Measurements from ENCODE around the gene RUNX2.

Gene RUNX2

DNA sequence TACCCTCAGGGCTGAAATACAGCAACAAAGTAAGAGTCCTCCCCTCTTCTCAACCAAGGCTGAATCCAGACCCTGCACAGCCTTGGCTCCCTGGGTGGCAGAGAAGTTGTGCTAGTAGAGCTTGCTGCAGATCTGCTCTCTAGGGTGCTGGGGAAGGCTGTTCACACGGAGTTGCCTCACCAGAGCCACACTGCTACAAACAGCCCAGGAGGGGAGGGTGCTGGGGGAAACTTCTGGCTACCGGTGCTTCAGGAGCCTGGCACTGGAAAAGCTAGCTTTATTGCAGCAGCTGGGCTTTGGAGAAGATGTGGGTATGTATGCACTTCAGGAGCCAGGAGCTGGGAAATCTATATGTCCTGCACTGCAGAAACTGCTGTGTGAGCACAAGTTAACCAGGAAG is 87.2 kb downstream of the RUNX2 start:
- no peak for DNase-seq (ENCODE audit: low read depth)

DNA sequence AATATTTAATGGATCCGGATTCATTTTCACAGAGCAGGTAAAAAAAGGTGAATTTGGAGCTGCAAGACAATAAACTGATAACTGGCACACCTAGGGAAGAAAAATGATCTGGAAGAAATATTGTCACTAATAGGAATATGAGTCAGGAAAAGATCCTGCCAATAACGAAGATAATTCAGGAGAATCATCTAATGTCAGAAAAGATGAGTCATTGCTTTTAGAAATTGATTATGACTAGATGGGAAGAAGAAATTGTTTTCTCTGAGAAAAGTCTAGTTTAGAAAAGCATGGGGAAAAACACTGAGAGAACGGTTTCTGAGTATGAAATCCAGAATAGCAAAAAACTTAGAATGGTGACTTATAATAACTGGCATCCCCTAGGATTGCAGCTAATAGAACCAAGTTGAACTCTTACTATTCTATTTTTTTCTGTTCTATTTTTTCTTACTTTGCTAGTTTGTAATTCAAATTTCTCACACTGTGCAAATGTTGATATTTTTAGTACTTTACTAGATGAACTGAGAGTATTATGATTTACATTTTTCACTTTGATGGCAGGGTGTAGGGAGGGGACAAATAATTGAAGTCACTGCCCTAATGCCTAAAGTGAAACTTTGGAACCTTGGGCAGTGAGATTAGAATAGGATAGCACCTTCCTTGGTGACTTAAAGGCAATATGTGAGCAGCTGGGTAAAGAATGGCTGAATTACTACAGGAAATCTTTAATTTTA is 87.8 kb downstream of the RUNX2 start:
- no peak for DNase-seq (ENCODE audit: low read depth)

DNA sequence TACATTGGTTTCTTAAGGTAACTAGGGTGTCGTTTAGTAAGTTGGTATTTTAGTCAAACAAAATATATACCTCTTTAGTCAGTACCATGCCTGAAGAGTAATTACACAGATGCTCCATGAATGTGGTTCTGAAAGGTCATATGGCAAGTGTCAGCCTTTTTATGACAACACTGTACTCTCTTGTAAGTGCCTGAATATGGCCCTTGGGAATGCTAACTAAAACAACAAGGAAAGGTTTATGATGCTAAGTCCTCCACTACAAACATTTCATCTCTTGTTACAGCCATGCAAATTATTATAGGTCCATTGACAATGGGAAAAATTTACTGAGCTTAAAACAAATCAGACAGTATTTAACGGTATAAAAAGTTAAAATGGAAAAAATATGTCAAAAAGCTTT is 88.6 kb downstream of the RUNX2 start:
- DNase-seq (ENCODE audit: low read depth): no peak

DNA sequence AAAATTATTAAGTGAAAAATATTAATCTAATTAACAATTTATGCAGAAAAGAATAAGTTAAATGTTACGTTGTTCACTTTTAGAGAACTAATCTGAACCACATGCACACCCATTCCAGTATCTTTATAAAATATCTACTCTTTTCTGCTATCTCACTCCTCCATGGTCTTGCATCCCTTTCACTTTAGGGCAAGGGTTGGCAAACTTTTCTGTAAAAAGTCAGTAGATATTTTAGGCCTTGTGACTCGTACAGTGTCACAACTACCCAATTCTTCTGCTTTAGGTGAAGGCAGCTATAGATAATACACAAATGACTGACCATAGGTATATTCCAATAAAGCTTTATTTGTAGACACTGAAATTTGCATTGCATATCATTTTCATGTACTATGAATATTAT is 89.3 kb downstream of the RUNX2 start:
- no peak for DNase-seq (ENCODE audit: low read depth)

DNA sequence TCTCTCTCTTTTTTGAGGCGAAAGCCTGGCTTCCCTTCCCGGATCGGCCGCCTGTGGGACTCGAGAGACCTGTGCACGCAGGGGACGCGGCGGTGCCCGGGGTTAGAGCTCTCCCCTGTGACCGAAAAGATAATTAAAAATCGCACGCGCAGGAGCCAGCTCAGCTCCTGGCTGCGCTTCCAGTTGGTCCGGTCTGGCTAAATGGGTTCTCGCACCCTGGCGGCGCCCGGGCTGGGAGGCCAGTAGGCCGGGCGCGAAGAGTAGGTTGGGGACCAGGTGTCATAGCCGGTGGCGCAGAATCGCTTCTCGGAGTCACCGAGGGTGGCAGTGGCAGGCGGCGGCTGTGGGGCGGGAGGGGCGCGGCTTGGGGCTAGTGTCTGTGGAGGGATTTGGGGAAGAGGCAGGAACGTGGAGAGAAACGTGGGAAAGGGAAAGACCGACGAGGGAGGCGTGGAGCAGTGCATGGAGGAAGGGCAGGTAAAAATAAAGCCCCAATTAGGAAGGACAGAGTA is 91.5 kb downstream of the RUNX2 start:
- no peak for DNase-seq (ENCODE audit: low read depth)

DNA sequence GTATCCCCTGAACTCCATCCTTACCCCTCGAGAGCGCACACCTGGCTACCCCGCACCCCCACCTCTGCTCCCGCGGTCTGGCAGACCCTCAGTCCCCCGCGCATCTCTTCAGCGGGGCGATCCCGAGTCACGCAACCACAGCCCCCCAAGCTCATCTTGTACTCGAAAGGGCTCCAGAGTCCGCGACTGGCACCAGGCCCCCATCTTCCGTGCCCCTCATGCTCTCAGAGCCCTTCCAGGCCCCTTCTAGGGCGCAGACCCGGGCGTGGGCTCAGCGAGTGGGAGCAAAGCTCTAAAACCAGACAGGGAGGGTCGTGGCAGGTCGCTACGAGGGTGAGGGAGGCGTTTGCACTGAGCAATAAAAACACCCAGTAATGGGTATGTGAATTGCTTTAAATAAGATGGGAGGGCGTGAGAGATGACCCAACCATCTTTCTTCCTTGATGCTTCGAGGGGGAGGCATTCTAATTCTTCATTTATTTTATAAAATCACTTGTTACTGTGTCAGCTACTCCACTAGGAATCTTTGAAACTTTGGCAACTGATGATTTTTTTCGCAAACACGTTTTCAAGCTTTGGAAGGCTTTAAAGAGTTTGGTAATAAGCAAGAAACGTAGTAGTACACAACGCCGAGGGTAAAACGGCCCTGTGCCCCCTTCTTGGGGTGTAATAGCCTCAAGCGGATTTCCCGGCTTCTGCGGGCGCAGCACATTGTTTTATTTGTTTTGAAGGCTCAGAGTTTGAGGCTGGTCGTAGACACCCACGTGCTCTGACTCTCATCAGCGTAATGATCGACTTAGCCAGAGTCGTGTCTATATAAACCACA is 92.2 kb downstream of the RUNX2 start:
- DNase-seq (ENCODE audit: low read depth): no peak

DNA sequence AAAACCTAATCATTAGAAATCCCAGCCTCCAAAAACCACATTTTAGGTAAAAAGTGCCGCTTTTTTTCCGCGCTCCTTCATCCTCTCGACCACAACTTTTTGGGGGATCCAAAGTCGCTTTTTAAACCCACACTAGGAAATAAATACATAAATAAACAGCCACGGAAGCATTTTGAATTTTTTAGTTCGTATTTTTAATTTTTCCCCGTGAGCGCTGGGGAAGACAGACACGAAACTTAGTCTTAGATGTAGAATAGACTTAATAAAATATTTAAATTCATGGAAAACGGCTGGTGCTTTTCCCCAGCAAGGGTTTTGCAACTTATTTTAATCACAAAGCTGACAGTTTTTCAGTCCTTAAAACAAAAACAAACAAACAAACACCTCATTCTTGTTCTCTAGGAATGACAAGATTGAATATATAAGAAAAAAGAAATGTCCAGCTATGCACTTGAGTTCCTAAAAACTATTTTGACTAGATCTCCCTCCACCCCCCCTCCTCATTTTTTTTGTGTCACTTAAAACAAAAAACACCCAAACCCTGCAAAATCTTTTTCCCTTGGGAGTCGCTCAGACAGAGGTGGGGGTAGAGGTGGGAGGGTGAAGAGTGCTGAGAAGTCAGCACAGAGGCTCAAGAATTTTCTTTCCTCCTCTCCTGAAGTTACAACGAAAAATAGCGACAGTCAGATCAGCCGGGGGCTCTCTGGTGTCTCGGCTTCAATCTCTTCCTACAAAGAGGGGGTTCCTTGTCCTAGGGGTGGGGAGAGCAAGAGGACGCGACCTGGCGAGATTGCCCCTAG is 93.0 kb downstream of the RUNX2 start:
- DNase-seq (ENCODE audit: low read depth): no peak

DNA sequence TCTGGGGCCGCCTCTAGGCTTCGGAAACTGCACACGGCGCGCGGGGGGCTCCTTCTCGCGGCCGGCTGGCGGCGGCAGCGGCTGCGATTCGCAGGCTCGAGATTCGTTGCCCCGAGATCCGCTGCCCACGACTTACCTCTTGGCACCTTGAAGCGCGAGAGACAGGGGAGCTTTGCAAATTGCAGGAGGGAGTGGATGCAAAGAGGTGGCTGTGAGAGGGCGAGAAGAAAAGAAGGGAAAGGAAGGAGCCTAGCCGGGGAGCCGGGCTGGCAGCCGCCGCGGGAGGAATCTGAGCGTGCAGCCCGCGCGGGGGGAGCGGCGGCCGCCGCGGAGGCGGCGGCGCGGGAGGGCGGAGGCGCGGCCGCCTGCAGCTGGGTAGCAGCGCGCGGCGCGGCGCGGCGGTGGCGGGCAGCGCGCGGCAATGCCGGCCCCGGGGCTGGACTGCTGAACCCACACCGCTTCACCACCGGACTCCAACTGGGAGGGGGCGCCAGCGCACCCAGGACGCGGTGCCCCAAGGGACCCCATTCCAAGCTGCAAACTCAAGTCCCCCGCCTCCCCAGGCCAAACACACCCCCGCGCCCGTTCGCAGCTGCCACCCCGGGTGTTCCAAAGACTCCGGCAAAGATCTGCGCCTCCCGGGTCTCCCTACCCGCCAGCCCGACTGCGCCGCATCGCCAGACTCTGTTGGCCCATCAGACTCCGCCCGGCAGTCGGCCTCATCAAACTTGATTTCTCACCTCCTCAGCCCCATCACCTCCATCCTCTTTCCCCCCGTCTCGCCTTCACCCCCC is 93.8 kb downstream of the RUNX2 start:
- no peak for DNase-seq (ENCODE audit: low read depth)

DNA sequence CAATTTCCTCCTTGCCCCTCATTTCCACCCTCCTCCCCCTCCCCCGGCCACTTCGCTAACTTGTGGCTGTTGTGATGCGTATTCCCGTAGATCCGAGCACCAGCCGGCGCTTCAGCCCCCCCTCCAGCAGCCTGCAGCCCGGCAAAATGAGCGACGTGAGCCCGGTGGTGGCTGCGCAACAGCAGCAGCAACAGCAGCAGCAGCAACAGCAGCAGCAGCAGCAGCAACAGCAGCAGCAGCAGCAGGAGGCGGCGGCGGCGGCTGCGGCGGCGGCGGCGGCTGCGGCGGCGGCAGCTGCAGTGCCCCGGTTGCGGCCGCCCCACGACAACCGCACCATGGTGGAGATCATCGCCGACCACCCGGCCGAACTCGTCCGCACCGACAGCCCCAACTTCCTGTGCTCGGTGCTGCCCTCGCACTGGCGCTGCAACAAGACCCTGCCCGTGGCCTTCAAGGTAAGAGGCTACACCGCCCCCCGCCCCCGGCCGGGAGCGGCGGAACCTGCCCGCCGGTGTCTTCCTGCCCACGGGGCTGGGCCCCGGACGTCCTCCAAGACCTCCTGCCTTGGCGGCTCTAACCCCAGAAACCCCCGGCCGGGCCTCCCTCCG is 94.5 kb downstream of the RUNX2 start:
- DNase-seq (ENCODE audit: low read depth): peak; percentile 43

DNA sequence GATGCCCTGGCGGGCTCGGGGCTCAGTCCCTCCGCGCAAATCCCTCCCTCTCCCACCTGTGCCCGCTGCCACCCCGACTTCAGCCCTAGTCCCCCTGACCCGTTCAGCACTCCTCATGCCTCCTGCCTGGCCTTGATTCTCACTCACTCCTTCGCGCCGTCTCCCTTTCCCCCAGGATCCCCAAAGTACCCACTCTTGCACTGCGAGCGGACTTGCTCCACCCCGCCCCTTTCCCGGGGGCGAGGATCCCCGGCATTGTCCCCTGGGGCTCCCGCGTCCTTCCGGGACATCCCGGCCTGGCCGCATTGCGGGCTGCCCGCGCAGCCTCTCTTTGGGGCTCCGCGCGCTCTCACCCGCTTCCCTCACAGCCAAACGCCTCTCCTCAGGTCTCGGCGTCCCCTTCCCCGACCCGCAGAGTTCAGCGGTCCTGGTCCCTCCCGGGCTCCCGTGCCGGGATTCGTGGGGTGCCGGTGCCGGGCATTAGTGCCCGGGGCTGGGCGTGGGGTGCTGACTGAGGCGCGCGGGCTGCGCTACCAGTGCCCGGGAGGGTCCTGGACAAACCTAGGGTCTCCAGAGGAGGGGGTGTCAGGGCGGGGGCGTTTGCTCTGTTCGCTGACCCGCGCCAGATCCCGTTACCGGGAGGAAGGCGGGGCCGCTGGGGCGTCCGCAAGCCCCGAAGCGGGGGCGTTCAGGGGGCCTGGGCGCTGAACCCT is 95.1 kb downstream of the RUNX2 start:
- no peak for DNase-seq (ENCODE audit: low read depth)

DNA sequence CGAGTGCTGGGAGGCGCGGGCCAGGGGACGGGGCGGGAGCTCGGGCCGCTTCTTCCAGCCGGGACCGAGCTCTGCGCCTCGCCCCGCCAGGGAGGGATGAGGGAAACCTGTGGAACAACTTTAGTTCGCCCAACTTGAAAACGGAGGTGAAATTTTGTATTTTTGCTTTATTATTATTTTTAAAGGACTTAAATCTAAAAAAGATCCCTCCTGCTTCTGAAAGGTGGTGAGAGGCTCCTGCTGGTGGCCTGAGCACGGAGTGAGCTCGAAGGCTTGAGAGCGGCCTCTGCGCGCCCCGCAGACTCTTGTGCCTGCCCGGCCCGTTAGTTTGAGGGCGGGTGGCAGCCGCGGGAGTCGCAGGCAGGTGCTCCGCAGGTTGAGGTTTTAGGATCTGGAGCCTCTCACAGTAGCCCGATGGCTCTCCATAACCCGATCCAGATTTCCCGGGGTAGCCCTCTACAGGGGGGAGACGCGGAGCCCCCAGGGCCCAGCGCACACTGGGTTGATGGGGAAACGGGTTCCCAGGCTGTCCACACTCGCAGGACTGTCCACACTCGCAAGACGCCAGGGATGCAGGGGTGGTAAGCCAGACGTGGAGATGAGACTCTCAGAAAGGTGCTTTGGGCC is 95.8 kb downstream of the RUNX2 start:
- DNase-seq (ENCODE audit: low read depth): no peak

DNA sequence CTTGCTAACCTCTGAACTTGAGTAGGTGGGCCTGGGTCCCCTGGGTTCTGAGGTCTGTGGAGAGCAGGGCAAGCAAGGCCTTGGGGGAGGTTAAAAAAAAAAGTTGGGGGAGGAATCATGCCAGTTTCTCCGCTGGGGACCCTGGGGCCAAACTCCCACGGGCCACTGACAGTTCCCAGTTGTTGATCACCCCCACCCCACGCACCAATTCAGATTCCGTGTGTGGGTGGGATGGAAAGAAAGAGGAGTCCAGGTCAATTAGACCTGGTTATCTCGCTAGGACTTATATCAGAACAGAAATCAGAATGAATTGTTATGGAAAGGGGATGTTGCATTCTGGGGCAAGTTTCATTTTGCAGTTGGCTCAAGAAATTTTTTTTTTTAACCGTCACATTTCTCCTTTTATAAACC is 96.3 kb downstream of the RUNX2 start:
- no peak for DNase-seq (ENCODE audit: low read depth)

DNA sequence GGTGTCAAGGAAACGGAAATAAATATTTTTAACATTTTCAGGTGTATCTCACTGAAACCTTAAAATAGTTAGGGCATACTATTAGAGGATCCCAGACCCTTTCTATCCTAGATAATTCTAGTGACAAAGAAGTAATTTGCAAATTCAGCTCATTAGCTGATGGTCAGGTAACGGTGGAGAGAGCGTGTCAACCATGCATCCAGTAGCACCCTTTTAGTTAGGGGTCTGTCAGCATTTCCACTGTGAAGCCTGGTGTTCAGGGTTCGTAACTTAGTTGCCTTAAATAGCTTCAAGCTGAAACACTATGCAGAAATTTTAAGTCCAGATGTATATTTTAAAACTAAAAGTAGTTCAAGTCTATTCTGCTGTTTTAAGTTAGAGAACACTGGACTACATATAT is 98.1 kb downstream of the RUNX2 start:
- DNase-seq (ENCODE audit: low read depth): no peak

DNA sequence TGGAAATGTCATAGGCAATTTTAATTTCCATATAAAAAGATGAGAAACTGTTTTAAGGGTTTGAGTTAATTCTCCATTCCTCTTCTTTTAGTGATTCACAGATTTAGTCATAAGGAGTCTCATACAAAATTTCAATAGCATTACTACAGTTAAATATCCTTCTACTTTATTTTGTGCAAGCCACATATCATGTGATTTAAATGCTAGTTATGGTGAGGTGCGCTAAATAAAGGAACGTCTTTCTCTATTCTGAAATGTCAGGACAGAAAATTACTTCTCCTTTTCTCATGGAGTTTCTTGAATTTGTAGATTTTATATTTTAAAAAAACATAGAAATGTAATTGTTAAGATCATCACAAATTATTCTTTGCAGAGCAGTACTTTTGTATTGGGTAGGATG is 99.6 kb downstream of the RUNX2 start:
- no peak for DNase-seq (ENCODE audit: low read depth)

DNA sequence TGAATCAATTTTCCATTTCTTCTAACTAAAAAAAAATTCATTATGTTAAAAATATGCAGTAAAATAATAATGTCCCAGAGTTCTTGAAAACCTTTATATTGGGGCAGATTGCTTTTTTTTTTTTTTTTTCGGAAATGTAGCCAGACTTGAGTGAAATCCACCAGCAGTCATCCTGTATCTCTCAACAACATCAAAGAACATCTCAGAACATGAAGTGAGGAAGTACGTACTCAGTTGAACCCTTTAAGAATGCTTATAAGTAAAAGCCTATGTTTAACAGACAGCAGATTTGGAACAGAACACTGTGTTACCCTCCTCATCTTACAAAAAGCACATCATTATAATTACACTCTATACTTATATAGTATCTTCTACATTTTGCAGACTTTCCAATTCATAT is 100.6 kb downstream of the RUNX2 start:
- DNase-seq (ENCODE audit: low read depth): no peak

DNA sequence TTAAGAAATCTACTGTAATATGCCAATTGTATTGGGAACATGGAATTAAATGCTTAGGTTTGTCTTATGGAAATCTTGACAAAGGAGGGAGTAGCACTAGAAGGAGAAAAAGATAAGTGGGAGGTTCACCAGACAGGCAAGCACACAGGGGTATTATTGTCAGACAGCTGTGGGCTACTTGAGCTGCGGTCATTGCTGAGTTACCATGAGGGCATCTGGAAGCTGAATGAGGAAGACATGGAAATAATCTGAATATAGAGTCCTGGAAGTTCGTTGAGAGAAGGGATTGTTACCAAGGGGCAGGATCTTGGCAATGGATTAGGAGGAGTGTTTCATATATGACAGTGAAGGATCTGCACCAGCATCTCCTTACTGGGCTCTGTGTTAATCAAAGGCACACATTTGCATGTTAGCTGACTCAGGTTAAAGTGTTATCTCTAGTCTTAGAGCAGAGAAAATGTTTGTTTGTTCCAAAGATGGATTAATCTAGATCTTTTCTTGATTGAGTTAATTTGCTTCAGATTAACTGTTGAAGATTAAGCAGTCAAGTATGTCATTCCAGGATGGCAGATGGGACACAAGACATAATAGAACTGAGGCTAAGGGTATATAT is 102.6 kb downstream of the RUNX2 start:
- DNase-seq (ENCODE audit: low read depth): no peak

DNA sequence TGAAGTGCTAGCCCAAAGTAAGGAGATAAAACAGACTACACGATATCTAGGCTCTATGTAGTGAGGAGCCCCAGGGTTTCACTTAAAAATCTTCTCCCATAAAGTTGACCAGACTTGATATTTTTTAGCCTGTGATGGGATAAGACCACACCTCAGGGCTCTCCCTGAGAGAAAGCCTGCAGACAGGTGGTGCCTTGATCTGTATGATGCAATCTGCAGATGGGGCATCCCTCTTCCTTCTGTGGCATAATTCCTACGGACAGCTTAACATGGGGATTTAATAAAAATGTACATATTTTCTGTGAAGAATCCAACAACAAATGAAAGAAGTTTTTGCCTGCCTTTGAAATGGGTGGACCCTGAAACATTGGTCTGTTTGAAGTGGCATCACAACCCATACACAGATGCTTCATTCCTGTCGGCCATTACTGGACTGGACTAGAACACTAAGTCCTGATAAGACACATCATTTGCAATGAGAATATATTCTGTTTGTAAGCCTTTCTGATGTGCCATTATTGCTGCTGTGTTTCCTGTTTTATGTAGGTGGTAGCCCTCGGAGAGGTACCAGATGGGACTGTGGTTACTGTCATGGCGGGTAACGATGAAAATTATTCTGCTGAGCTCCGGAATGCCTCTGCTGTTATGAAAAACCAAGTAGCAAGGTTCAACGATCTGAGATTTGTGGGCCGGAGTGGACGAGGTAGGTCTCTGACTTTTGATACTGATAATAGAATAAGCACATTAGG is 103.4 kb downstream of the RUNX2 start:
- no peak for DNase-seq (ENCODE audit: low read depth)

DNA sequence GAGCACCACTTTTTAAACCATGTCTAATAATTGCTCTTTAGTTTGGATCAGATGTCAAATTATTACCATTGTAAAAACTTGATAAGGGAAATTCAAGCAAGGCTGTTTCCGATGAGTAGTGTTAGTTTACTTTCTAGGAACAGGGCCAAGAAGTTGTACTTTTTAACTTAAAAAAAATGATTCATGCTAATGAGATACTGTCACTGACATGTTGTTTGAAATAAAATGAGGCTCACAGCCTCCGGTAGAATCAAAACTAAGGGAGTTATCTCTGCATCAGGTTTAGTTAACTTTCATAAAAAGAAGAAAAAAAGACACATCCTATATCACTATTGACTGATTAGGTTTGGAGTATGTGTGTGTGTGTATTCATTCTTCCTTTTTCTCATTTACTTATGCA is 104.8 kb downstream of the RUNX2 start:
- no peak for DNase-seq (ENCODE audit: low read depth)

Data from activated T-helper 1 cell treated with Interleukin-2 at 50 U/mL for 16 hours (primary cell).